H1 (cell line): ENCODE results near the gene GNAT2. TPM values are rescaled to one million over a fixed set of nuclear protein-coding genes. Genes with fewer than 3 reads are reported as not detected.

ENCODE experiments used
- CHD7 ChIP-seq: fragments of 300-600 bp; sonication (generic); IDR thresholded peaks from 2 replicates; pipeline ENCODE4 v1.7.1; 2012; ENCODE audit warnings: low read length, moderate library complexity, mild to moderate bottlenecking, inconsistent platforms; ENCODE audit not compliant: insufficient replicate concordance
- CTBP2 ChIP-seq: IDR thresholded peaks from 2 replicates; pipeline ENCODE4 v1.7.0; 2011; ENCODE audit warnings: borderline replicate concordance, mild to moderate bottlenecking, moderate library complexity, mixed read lengths, low read length; ENCODE audit not compliant: insufficient read depth, insufficient read length
- POU5F1 ChIP-seq: IDR thresholded peaks from 2 replicates; pipeline ENCODE4 v1.6.1; 2011; ENCODE audit warnings: low read depth, mild to moderate bottlenecking, low read length, moderate library complexity
- RBBP5 ChIP-seq: IDR thresholded peaks from 2 replicates; pipeline ENCODE4 v1.7.1; 2012; ENCODE audit warnings: low read depth, mild to moderate bottlenecking, inconsistent platforms, low read length, moderate library complexity, borderline replicate concordance
- RFX5 ChIP-seq: IDR thresholded peaks from 2 replicates; pipeline ENCODE4 v1.6.1; 2011; ENCODE audit warnings: low read depth, low read length, improper control_type of control experiment, borderline replicate concordance
- SIRT6 ChIP-seq: IDR thresholded peaks from one replicate; pipeline ENCODE4 v1.7.1; 2012; ENCODE audit warnings: low read length, inconsistent platforms
- TBP ChIP-seq: IDR thresholded peaks from 2 replicates; pipeline ENCODE4 v1.6.1; 2011; ENCODE audit warnings: low read depth, low read length, improper control_type of control experiment
- polyA plus RNA-seq, 7 experiments: library from polyadenylated mRNA; depleted of rRNA in 3 of 7; stranded (reverse) in 5 of 7; unstranded in 2 of 7; fragments of >200 nt in 5 of 7; fragments of 200-250 nt in 2 of 7; gene quantifications; 1 replicate in 5 of 7; 2 replicates in 1 of 7; 4 replicates in 1 of 7; pipeline versions ENCODE4 v1.2.1 to v1.2.3, GENCODE V29; 2011 to 2013; ENCODE audit warnings: missing spikeins in 2 of 7, mixed read lengths in 2 of 7
- total RNA-seq: library from RNA; stranded (reverse); fragmentation: NEBNext Ultra II Directional; extraction: Animal tissue kit (Norgen Biotek cat#: 25700); gene quantifications from 2 replicates; pipeline ENCODE4 v1.2.1, GENCODE V29; 2021

Gene GNAT2
- total and polyA plus RNA-seq, 2 of the 8 experiments (the other 6 are each of a cell fraction or from before 2014, with no cell fraction given) = 0.05 TPM; not detected in 1

GRCh38 chr1:109643385-109644230, 24.2 kb upstream of the GNAT2 start (continued):
- TF ChIP-seq CHD7 = no peak
- TF ChIP-seq TBP = peak; percentile 40; the same call in 1 of the 2 replicates
- no peak for TF ChIP-seq RBBP5
- TF ChIP-seq CTBP2 = no peak
- no peak for TF ChIP-seq SIRT6
- no peak for TF ChIP-seq POU5F1
- TF ChIP-seq RFX5 = no peak
